ENCODE data around the gene FAM221B.

DNA sequence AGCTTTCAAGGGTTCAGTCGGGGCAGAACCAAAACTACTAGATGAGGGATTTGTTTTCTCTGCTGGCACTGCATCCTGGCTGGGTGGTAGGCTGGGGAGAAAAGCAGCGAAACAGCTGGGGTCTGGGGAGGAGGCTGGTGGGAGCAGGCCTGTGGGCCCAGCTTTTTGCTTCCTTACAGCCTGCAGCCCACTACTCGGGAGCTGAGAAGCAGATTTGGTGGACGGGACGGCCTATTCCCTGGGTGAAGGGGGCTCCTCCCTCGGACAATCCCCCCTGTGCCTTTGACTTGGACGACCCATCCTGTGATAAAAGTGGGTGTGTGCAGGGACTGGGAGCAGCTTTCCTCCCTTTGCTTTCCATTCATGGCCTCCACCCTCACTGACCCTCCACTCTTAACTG lies 28.0 kb downstream of the FAM221B start:
- no peak for TF ChIP-seq POLR2A (IDR thresholded peaks at IDR 0.05; ENCODE audit: low read depth, low read length)
- TF ChIP-seq POLR2AphosphoS5 (IDR thresholded peaks at IDR 0.05; ENCODE audit: low read depth, low read length): no peak
- TF ChIP-seq TAF1 (IDR thresholded peaks at IDR 0.05; ENCODE audit: borderline replicate concordance, low read depth, low read length): no peak

All from GM12892 (cell line).